Hindlimb muscle (tissue), 1 donor: ENCODE data around the gene TMPRSS3. TPM values are rescaled to one million over a fixed set of nuclear protein-coding genes. Genes with fewer than 3 reads are reported as not detected.
"Not testable (repeated sequence)": the region's sequence is repeated elsewhere in the genome, so short reads cannot be mapped to it uniquely, and the experiment has no call there.

ENCODE experiments used
- DNase-seq: peaks from one replicate; pipeline ENCODE4 v3.0.0-alpha.2; 2013
- polyA plus RNA-seq: library from polyadenylated mRNA; unstranded; fragments of 120-200 nt; gene quantifications from one replicate; pipeline ENCODE4 v1.2.1, GENCODE V29; 2013; ENCODE audit not compliant: insufficient read length

The TMPRSS3 gene
- polyA plus RNA-seq, 1 donor: not detected

- no peak for DNase-seq
Measured at GRCh38 chr21:42427809-42428419, 32.1 kb upstream of the TMPRSS3 start.

DNA sequence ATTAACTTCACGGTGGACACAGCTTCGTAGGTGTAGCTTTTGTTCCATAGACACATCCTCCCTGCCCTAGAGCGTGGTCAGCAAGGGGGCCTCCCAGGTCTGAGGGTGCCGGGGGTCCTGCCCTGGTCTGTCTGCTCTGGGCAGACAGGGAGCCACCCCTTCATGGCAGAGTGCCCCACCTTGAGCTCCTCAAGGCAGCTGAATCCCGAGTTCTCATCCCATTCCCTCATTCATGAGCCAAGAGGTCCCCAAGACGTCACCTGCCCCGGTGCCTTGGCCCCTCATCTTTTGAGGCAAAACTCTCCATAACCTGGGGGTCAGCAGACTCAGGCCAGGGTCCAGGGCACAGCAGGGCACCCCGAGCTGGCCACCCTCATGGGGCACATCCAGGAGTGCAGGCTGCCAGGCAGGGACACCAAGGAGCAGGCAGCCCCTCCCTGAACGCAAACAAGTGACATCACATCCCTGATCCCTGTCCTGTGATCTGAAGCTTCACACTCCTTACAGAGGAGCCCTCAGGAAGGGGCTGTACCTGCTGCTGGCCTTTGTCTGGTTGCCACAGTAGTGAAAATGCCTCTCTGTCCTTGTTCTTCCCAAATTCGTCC is 31.1 kb upstream of the TMPRSS3 start:
- no peak for DNase-seq

DNA sequence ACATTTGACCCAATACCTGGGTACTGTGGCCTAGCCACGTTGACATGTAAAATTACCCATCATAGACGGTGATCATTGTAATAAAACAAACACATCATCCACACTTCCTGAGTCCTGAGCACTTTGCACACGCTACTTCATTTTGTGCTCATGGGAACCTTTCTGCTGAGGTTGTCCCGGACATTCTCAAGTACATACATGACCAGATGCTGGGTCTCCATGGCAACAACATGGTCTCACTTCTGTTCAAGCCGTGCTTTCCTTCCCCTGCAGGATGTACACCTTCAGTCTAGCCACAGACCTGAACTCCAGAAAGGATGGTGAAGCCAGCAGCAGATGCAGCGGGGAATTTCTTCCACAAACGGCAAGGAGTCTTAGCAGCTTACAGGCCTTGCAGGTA is 30.6 kb upstream of the TMPRSS3 start:
- no peak for DNase-seq

- DNase-seq: no peak
Measured at GRCh38 chr21:42425591-42425990, 29.7 kb upstream of the TMPRSS3 start.

DNA sequence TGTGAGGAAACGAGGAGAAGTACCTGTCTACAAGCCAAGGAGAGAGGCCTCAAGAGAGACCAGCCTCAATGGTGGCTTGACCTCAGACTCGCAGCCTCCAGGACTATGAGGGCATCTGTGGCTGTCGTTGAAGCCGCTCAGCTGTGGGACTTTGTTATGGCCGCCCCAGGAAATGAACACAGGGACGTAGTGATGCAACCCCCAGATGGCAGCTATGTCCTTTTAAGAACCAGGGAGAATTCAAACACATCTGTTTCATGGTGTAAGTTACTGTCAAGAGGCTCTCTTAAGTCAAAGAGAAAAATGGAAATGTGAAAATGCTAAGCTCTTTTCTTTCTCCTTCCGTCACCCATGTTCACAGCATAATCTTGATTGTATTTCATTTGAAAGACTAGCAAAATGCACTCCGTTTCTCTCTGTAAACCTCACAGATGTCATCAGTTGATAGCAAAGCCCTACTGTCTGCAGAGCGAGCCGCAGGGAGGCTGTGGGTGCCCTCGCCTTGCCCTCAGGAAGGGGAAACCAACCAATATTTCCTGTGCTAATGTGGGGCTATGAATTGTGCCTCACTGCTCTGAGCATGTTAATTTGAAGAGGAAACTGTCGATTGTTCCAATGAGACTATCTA is 29.2 kb upstream of the TMPRSS3 start:
- DNase-seq: no peak

DNA sequence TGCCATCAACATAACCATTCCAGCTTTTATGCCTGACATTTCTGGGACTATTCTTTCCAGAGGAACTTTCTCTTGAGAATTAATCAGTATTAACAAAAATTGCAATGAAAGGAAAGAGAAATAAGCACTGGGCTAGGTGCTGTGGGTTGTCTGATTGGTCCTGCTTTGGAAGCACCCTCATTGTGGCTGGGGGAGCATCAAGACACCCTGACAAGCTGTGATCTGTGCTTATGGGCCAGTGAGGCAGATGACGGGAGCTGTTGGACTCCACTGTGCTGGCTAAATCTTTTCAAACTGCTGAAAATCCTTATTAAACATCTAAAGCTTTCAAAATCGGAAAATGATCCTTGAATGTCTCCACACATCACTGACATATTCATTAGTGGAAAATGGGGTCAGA is 27.8 kb upstream of the TMPRSS3 start:
- DNase-seq: no peak

DNA sequence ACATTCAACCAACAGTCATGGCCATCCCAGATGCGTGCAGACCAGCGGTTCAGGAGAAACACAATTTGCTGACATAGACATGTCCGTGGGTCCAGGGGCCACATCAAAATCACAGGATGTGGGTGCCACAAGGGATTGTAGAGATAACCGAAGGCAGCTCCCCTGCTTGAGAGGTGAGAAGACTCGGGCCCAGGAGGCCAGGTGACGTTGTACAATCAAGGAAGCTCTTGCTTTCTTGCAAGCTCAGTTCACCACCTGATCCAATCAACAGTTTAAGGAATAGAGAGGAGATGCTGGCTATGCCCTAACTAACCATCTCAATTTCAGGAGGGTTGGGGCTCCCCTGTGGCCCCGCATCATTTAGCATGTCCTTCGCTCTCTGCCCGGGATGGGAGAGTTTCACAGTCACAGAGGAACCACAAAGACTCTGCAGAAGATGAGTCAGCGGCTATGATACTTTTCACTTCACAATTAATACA is 27.4 kb upstream of the TMPRSS3 start:
- no peak for DNase-seq

DNA sequence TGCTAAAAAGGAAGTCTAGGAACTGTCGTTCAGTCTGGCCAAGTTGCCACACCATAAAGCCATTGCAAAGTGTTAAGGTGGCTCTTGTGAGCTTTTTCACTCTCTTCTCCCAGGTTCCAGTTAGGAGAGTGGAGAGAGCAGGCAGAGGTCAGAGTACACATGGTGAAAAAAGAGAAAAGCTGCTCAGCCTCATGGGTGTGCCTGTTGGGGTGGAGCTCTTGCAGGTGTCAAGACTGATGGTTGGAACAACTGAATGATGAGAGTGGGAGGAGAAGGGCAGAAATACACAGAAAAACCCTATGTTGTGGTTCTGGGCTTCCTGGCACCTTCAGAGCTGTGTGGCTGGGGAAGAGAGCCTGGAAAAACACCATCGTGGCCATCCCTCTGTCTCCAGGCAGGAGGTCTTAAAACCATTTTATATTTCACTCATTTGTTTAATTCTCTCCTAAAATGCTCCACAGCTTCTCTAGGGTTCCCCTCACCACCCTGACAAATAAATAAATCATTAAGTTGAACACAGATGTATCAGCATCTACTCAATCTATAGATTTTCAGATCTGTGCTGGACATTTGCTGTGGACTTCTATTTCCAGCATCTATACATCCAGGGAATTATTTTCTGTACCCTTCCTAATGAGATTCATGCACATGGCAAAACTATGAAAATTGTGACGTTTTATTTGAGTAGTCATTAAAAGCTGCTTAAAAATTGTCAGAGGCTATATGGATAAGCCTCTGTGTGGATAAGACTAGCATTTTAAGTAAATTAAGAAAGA is 25.4 kb upstream of the TMPRSS3 start:
- no peak for DNase-seq

DNA sequence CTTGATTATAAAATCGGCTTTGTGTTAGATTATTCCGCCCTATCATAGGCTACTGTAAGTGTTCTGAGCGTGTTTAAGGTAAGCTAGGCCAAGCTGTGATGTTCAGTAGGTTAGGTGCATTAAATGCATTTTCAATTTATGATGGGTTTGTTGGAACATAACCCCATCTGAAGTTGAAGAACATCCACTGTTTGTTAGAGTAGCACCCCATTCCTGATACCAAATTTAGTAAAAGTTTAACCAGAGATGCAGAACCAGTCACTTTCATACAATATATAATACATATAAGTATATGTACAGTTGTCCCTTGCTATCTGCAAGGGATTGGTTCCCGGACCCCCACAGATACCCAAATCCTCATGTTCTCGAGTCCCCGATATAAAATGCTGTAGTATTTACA is 24.0 kb upstream of the TMPRSS3 start:
- no peak for DNase-seq

GRCh38 chr21:42418886-42419285 is 23.0 kb upstream of the TMPRSS3 start:
- DNase-seq: no peak

GRCh38 chr21:42417533-42417932 is 21.7 kb upstream of the TMPRSS3 start:
- no peak for DNase-seq

DNA sequence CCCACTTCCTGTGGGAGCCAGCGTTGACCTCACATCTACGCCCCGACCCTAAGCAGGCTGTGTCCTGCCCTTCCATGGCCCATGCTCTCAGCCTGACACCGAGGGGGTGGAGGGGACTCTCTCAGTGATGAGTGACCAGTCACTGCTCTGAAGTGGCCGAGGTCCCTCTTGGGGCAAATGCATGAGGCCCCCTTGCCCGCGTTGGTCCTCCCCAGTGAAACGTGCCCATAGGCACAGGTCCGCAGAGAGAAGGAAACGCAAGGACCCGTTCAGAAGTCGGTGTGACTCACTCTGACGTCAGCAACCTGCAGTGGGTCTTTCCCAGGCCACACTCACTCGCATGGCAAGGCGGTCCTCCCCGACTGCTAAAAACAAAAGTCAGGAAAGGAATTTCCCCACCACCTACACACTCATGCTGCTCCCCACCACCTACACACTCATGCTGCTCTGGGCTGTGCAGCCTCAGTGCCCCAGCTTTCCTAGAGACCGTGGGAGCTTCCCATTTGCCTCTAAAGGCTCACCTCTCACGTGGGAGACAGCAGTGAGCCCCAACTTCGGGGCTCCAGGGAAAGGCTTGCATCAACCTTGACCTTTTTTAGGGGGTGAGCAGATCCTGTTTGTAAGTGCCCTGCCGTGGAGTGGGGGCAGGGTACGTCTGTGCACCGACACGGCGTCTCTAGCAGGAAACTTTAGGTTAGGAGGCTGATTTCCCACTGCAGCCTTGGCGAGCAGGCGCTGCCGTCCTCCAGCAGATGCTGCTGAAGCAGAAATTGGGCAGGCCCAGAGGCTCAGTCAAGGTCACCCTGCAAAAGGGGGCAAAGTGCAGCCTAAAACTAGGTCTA is 19.3 kb upstream of the TMPRSS3 start:
- DNase-seq: no peak

DNA sequence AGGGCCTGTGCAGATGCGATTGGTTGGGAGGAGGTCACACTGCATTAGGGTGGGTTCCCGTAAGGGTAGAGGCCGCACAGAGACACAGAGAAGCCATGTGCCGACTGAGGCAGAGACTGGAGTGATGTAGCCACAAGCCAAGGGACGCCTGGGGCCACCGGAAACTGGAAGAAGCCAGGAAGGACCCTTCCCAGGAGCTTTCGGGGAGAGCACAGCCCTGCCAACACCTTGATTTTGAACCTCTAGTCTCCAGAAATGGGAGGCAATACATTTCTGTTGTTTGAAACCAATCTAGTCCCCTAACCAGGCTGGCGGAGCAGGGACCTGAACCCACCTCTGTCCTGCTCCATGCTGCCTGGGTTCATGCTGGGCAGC is 18.7 kb upstream of the TMPRSS3 start:
- DNase-seq: no peak

- DNase-seq: no peak
Measured at GRCh38 chr21:42414066-42414465, 18.2 kb upstream of the TMPRSS3 start.

DNA sequence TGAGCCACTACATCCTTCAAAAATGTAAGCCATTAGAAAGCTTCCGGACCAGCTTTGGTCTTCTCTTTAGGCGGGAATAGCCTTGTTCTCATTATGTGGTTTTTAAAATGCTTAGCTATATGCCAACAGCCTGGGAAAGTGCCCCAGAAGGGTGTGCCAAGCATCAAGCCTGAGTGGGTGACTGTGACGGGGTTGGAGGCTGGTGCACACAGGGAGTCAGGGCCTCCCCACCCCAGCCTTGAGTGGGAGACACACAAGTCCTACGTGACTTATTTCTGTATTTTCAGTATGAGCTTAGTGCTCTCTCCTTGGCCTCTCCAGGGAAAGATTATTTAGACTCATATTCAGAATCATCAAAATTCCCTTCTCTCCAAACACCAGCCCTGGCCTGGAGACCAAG is 17.6 kb upstream of the TMPRSS3 start:
- DNase-seq: no peak

DNA sequence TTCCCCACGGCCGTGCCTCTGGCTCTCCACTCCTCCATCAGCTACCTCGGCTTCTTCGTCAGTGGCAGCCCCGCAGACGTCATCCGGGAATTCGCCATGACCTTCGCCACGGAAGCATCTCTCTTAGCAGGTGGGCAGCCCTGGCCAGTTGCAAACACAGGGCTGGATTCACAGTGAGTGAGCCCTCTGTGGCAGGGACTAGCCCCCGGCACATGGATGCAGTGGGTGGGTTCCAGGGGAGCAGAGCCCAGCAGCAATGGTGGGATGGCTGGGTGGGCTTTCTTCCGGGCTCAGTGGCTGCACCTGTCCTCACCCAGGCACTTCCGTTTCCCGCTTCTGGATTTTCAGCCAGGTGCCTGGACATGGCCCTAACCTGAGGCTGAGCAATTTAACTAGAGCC is 17.2 kb upstream of the TMPRSS3 start:
- no peak for DNase-seq

- DNase-seq: no peak
Measured at GRCh38 chr21:42412636-42412933, 16.7 kb upstream of the TMPRSS3 start.

DNA sequence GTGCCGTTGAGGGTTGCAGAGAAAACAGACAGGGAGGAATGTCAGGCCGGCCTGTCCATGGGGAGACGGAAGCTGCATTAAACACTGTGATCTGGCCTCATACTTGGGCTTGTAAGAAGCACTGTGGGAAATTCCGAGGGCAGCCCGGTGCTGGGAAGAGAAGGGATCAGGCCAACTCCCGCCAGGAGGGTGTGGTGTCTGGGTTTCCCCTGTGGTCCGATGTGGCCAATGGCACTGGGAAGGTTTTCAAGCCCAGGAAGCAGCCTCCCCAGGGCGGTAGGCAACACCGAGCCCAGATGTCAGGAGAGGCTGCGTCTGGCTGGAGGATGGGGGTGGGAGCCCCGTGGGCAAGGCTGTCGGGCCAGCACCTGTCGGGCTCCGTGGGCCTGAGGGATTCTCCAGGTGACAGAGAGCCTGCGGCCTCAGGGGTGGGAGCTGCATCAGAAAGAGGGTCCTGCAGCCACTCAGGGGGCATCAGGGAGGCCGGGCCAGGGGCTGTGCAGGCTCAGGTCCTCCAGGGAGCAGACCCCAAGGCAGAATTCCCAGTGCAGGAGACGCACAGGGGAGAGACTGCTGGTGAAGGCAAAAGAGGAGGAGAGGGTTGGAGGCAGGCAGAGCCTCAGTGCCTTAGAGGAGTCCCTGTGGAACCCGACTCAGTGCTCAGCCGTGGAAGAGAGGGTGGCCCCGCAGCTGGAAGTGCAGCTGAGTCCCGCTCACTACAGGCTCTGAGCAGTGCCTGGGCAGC is 16.2 kb upstream of the TMPRSS3 start:
- no peak for DNase-seq

DNA sequence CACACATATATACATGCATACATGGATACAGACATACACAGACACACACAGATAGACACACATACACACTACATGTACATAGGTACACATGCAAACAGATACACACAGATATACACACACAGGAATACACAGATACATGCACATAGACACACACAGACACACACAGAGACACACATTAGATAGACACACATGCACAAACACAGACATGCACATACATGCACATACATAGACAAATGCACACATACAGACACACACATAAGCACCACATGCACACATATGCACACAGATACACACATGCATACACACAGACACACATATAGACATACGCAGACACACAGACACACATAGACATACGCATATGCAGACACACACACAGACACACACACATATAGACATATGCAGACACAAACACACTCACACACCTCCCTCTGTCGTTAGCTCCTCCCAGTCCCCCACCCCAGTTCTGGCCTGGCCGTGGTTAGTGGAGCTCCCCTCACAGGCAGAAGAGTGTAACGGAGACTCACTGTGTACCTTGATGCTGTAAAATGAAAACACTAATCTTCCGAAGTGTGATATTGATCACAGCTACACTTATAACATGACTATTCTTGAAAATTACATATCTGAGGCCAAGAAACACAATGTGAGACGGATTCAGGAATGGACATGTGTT is 15.5 kb upstream of the TMPRSS3 start:
- no peak for DNase-seq

GRCh38 chr21:42409366-42409765 is 13.5 kb upstream of the TMPRSS3 start:
- no peak for DNase-seq

- DNase-seq: not testable (repeated sequence)
Measured at GRCh38 chr21:42408718-42409117, 12.9 kb upstream of the TMPRSS3 start.
